Urinary bladder (tissue), 4 donors: Measurements from ENCODE around the gene MYH7B. TPM values are rescaled to one million over a fixed set of nuclear protein-coding genes. Genes with fewer than 3 reads are reported as not detected.

ENCODE experiments used
- DNase-seq: peaks from one replicate; pipeline ENCODE4 v3.0.0-alpha.2; 2015; ENCODE audit errors: extremely low spot score
- H3K27ac ChIP-seq: one replicate; pipeline ENCODE4 v1.5.1; 2013; ENCODE audit warnings: low read depth, mild to moderate bottlenecking, moderate library complexity
- H3K36me3 ChIP-seq: one replicate; pipeline ENCODE4 v1.6.1; 2013; ENCODE audit warnings: mild to moderate bottlenecking, moderate library complexity; ENCODE audit not compliant: insufficient read depth
- H3K4me1 ChIP-seq: one replicate; pipeline ENCODE4 v1.6.1; 2013; ENCODE audit warnings: mild to moderate bottlenecking, moderate library complexity; ENCODE audit not compliant: insufficient read depth
- H3K4me3 ChIP-seq: one replicate; pipeline ENCODE4 v1.5.1; 2013; ENCODE audit warnings: low read depth, low read length
- WGBS: extraction: QIAGEN DNeasy Blood & Tissue Kit; methylation state at CpG from one replicate; pipeline ENCODE4 v1.1.7; 2013; 5-methylcytosine and 5-hydroxymethylcytosine counted together
- polyA plus RNA-seq: library from polyadenylated mRNA; stranded (reverse); fragments of 200-250 nt; gene quantifications from one replicate; pipeline ENCODE4 v1.2.3, GENCODE V29; 2013
- total RNA-seq: library from RNA; depleted of rRNA; stranded (reverse); fragments of >200 nt; gene quantifications from one replicate; pipeline ENCODE4 v1.2.3, GENCODE V29; 2014
- donor health status: healthy with polysubstance abuse.
- donor health status: healthy.

The MYH7B gene
- total and polyA plus RNA-seq, 2 donors = 0.81 to 4.3 TPM

DNA sequence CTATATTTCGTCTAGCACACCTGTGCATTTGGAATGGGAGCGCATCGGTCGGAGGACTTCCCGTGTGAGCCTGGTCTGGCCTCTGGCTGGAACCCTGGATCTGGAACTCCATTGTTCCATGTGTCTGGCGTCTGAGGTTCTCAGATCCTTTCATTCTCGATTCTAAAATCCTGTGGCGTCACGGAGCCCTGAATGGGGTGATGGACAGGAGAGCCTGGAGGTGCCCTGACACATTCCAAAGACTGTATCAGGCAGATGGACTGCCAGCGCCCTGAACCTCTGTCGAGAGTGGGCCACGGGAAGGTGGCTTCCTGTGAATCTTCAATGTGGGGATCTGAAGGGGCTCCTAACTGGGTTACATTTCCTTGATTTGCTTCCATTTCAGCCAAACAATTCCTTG, 20.6 kb downstream of the MYH7B start:
- 81% methylated on average over 12 of the region's 12 CpGs for WGBS
- no peak for DNase-seq
- Histone ChIP-seq H3K4me1 (no peaks in the 10 kb centered on the region), H3K36me3 (no peaks in the 10 kb centered on the region), H3K27ac (no peak overlapping the region), H3K4me3 (no peak overlapping the region)

DNA sequence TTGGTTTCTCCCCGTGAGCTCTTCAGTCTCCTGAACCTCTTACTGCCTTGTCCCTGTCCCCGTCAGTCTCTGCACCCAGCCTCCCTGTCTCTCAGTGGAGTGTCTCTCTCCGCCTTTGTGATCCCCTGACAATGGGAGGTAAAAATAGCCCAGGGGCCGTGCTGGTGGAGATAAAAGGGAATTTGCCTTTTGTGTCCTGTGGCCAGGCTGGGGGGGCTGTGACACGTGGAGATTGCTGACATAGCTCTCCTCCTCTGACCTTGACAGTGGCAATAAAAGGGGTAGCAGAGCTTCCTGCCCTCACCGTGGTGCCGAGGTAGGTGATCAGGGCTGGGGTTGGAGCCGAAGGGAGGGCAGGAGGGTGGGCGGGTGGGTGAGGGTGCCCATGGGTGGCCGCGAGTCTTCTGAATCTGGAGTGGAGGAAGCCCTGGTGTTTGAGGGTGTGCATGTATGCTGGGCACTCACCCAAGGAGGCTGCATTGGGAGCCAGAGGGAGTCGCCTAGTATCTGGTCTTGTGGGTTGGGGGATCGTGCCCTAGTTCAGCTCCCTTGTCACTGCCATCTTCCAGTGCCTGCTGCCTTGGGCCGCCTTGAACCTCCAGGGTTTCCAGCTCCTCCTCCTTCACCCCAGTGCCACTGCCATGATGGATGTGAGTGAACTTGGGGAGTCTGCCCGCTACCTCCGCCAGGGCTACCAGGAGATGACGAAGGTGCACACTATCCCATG, 21.9 kb downstream of the MYH7B start:
- WGBS = 57% methylated on average over 17 of the region's 17 CpGs

DNA sequence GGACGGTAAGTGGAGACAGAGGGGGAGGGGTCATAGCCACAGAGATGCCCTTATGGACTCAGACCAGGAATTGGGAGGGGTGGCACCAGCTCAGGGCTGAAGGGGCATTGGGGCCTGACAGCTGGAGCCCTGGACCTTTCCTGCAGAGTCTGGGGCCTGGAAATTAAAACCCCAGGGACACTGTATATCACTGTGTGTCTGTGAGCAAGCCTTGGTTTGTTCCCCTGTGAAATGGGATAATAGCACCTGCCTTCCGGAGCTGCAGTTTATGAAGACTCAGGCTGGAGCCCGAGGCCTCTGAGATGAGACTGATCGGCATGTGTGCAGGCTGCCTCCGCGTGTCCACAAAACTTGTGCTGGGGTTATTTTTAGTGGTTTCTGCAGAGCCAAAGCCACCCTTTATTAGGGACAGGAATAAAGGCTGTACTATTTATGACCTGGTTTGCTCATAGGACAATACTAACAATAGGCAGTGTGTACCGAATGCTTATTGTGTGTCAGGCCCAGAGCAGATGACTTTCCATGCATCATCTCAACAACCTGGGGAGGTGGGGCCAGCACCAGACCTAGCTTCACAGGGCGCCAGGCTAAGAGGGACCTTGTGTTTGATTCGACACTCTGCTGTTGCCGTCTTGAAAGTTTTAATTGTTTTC, 22.6 kb downstream of the MYH7B start:
- 63% methylated on average over 10 of the region's 10 CpGs for WGBS
- H3K36me3 ChIP-seq = no peaks in the 10 kb centered on the region
- H3K4me3 ChIP-seq = no peak overlapping the region
- no peak for DNase-seq
- H3K27ac ChIP-seq = no peak overlapping the region
- H3K4me1 ChIP-seq = no peaks in the 10 kb centered on the region

More for the DNA sequence above, 21.9 kb downstream of the MYH7B start:
- Histone ChIP-seq H3K36me3 (no peaks in the 10 kb centered on the region), H3K4me1 (no peaks in the 10 kb centered on the region), H3K27ac (no peak overlapping the region), H3K4me3 (no peak overlapping the region)
- DNase-seq = no peak

- no peak overlapping the region for H3K4me3 ChIP-seq
- H3K4me1 ChIP-seq = no peaks in the 10 kb centered on the region
- H3K36me3 ChIP-seq = no peaks in the 10 kb centered on the region
- DNase-seq = no peak
- WGBS = 69% methylated on average over 42 of the region's 42 CpGs
- H3K27ac ChIP-seq = no peak overlapping the region
Measured at GRCh38 chr20:34979366-34980153, 23.9 kb downstream of the MYH7B start.

GRCh38 chr20:34980543-34981233, 25.0 kb downstream of the MYH7B start:
- H3K4me1 ChIP-seq = no peaks in the 10 kb centered on the region
- no peaks in the 10 kb centered on the region for H3K36me3 ChIP-seq
- H3K27ac ChIP-seq = no peak overlapping the region
- WGBS = 82% methylated on average over 22 of the region's 22 CpGs
- H3K4me3 ChIP-seq = no peak overlapping the region
- no peak for DNase-seq

GRCh38 chr20:34982270-34983088, 26.8 kb downstream of the MYH7B start:
- no peak overlapping the region for H3K4me3 ChIP-seq
- no peak for DNase-seq
- H3K4me1 ChIP-seq = no peaks in the 10 kb centered on the region
- H3K36me3 ChIP-seq = no peaks in the 10 kb centered on the region
- WGBS = 82% methylated on average over 21 of the region's 21 CpGs
- H3K27ac ChIP-seq = no peak overlapping the region

DNA sequence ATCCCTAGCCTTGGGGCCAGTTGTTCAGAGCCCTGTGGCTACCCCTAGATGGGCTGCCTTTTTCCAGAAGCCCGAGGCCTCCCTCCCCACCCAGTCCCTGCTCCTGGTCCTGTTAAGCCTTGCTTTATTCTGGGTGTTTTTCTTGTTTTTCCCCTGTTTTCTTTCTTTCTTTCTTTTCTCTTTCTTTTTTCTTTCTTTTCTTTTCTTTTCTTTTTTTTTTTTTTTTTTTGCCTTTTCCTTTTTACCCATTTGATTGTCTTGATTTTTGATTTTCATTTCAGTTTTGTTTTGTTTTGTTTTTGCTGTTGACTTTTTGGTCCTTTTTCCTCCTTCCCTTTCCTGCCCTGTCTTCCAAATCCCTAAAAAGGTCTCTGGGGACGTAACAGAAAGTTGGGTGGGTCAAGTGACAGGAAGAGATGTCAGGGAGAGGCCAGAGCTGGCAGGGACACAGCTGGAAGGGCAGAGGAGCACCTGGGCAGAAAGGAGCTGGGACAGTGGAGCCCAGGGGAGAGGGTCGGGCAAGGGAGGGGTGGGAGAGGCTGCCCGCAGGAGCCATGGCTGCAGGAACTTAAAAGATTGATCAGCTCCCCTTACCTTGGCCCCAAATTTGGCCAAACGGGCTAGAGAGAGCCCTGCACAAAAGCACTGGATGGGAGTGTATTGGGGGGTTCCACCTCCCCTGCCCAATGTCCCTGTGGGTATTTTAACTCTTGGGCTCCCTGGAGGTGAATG, 27.6 kb downstream of the MYH7B start:
- Histone ChIP-seq H3K4me1 (no peaks in the 10 kb centered on the region), H3K4me3 (no peak overlapping the region), H3K27ac (no peak overlapping the region), H3K36me3 (no peaks in the 10 kb centered on the region)
- WGBS = 27% methylated on average over 5 of the region's 5 CpGs
- no peak for DNase-seq

DNA sequence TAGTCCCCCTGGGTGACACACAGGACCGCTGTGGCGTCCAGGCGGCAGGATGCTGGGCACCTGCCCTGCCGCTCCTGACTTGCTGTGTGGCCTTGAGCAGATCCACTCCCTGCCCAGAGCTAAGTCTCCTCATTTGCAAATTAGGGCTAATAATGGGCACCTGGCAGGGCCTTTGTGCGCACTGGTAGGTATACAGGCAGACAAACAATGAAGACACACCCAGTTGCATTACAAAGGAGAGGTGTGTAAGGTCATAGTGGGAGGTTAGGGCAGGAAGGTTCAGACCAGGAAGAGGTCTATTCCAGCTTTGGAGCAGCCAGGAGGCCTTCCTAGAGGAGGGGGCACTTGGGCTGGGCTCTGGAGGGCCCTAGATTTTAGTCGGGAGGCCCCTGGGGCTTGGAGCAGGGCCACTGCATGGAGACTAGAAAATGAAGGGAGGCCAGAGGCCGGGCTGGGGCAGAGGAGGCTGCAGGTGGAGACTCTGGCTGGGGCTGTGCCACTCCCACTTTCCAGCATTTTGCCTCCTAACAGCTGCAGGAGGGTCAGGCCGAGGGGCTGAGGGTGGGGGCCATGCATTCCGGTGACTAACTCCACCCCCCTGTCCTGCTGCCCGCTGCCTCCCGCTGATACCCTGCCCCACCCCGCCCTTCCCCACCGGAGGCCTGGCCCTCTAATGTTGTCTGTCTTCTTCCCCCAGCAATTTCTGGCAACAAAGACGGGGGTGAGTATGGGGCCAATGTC, 28.5 kb downstream of the MYH7B start:
- H3K4me1 ChIP-seq = no peaks in the 10 kb centered on the region
- H3K4me3 ChIP-seq = no peak overlapping the region
- DNase-seq = no peak
- H3K36me3 ChIP-seq = no peaks in the 10 kb centered on the region
- 18% methylated on average over 14 of the region's 14 CpGs for WGBS
- H3K27ac ChIP-seq = no peak overlapping the region

- no peaks in the 10 kb centered on the region for H3K36me3 ChIP-seq
- H3K27ac ChIP-seq = no peak overlapping the region
- 66% methylated on average over 18 of the region's 18 CpGs for WGBS
- no peak overlapping the region for H3K4me3 ChIP-seq
- DNase-seq = no peak
- H3K4me1 ChIP-seq = no peaks in the 10 kb centered on the region
Measured at GRCh38 chr20:34984756-34985261, 29.1 kb downstream of the MYH7B start.

DNA sequence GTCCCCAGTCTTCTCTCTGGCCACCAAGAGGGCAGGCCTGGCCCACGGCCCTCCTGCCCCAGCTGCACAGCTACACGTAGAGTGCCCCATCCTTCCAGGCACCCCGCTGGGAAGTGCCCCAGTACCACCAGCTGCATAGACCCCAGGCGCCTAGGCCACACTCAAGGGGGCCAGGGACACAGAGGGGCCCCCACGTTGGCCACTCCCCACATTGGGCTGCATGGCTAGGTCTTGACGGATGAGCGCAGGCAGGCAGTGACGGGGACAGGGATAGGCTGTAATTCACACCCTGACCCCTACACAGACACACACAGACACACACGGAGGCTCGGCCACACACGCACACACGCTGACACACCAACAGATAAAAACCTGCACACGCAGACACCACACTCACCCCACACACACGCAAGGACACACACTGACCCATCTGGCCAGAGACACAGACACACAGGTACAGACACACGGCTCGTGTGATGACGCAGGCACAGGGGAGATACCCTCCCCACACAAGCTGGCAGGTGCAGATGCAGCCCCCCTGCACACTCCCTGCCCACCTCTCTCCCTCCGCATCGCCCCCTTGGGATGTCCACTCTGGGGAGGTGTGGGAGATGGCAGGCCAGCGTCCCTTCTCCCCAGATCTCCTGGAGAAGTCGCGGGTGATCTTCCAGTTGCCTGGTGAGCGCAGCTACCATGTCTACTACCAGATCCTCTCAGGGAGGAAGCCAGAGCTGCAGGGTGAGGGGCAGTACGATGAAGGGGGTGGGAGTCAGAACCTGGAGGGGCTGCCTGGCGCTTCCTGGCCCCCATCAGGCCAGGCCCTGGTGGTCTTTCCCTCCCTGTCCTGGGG, 30.0 kb downstream of the MYH7B start:
- H3K36me3 ChIP-seq = no peaks in the 10 kb centered on the region
- WGBS = 70% methylated on average over 25 of the region's 25 CpGs
- no peak overlapping the region for H3K27ac ChIP-seq

More for the DNA sequence above, 30.0 kb downstream of the MYH7B start:
- Histone ChIP-seq H3K4me1 (no peaks in the 10 kb centered on the region), H3K4me3 (no peak overlapping the region)
- DNase-seq = no peak
